GM18858 (cell line): ENCODE measurements around the gene HEXD.
A peak's percentile ranks its signal among the peaks of the same experiment; 100 is the strongest.
"Not testable (repeated sequence)": the region's sequence is repeated elsewhere in the genome, so short reads cannot be mapped to it uniquely, and the experiment has no call there.

Experiments
- ATAC-seq: cut with Tn5 transposase; IDR thresholded peaks from one replicate; pipeline ENCODE4 v1.9.1; 2021; ENCODE audit not compliant: unreplicated experiment

HEXD gene

DNA sequence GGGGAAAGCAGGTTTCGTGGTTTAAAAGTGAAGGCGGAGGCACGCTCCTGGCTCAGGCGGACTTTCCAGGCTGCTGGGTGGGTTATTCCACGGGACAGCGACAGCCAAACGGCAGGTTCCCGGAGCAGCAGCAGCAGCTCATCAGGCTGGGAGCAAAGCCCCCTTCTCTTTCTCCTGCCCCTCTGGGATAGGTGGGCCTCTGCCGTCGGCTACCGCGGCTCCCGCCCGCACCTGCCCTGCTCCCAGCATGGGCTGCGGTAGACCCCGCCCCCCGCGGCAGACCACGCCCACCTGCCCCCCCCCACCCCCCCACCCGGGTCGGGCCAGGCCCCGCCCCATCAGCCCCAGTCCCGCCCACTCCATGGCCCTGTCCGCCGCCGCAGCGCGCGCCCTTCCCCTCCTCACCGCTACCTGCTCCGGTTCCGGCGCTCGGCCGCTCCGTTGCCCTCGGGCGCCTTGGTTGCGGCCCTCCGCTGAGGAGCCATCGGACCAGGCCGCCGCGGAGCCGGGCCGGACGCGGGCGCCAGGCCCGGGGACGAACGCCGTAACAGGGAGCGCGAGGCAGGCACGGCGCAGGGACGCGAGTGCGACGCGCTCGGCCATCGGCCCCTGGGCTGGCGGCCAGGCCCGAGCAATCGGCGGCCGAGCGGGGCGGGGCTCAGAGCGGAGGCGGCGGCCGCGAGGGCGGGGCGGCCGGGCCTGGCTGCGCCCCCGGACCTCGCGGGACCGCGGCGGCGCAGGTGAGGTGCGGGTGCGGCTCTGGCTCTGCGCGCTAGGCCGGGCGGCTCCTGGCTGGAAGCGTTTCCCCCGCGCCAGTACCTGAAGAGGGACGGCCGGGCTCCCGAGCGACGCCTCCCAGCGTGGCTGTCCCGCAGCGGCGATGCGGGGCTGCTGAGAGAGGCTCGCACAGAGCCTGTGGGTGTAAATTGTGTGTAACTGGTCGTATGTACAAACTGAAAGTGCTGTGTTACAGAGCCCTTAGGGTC is at the start of gene HEXD, which contains the start of gene OGFOD3:
Gene HEXD, plus strand, starts transcription at position 347 of the 986 bp plus-strand sequence. CDS start 1,453 bp downstream, outside the sequence.
Gene OGFOD3, minus strand, starts transcription at position 586 of the 986 bp plus-strand sequence. Its CDS starts 101 bp downstream, at position 485.
- ATAC-seq: peak; percentile 71

- no peak for ATAC-seq
Measured at GRCh38 chr17:82369211-82369610, 48.9 kb upstream of the HEXD start.

DNA sequence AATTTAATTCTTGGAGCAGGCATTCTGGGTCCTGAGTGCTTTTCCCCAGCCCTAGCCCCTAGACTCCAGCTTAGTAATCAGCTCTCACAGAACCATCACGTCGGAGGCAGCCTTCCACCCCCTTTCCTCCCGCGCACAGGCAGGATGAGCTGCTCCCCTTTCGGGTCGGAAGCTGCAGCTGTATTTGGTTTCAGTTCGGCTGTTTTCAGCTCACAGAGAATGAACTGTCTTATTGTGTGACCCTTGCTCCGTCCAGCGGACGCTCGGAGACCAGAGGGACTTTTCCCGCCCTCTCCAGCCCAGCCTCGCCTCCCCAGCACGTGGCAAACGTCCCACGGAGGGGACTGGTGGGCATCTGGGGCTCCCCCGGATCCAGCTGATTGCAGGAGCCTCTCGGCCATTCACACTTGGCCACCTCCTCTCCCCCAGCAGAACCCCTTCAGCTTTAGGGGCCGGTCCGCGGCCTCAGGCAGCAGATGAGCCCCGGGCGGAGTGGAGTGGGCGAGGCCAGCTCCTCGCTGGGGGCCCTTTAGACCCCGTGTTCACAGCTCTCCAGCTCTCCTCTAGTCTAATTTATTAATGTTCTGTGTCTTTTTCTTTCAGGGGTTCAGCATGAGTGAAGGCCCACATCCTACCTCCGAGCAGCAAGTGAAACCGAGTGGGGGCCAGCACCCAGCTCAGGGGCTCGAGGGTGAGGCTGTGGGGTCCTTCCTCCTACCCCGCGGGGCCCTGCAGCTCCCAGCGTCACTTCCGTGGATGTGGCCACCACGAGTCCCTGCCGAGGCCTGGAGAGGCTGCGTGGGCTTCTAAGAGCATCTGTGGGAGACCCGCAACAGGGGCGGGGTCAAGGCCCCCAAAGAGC is 47.4 kb upstream of the HEXD start:
- no peak for ATAC-seq

DNA sequence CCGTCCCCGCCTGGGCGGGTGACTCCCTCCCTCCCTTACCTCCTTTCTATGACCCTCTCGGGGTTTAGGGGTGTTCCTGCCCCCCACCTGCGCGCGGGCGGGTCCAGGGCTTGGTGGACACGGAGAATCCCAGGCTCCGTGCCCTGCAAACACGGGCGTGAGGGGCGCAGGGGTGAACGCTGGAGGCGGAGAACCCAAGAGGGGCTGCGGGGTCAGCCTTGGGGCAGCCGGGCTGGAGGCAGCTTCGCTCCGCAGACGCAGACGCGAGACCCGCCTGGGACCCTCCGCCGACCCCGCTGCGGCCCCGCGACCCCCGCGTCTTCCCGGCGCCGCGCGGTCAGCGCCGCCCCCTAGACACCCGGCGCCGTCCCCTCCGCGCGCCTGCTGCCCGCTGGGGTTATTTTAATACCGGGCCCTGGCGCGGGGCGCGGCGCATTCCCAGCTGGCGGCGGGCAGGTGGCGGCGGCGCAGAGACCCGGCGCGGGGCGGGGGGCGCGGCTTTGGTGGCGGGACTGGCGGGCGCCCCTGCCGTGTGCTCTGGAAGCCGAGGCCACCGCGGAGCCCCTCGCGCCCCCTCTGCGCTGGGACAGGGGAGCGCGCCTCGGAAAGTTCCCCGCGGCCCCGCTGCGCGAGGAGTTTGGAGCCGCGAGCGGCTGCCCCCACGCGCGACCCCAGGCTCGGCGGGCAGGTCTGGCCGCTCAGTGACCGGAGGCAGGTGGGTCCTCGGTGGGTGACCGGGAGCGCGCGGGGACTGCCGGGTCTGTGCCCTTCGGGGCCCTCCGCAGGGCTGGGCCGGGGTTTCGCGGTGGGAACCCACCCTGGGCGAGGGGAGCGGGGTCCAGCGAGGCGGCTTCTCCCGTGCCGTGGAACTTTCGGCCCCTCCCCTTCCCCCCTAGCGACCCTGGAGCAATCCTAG is 46.6 kb upstream of the HEXD start, which contains the start of gene UTS2R:
Gene UTS2R, plus strand, starts transcription at position 433 of the 916 bp plus-strand sequence. CDS start 2,560 bp downstream, outside the sequence.
- no peak for ATAC-seq

DNA sequence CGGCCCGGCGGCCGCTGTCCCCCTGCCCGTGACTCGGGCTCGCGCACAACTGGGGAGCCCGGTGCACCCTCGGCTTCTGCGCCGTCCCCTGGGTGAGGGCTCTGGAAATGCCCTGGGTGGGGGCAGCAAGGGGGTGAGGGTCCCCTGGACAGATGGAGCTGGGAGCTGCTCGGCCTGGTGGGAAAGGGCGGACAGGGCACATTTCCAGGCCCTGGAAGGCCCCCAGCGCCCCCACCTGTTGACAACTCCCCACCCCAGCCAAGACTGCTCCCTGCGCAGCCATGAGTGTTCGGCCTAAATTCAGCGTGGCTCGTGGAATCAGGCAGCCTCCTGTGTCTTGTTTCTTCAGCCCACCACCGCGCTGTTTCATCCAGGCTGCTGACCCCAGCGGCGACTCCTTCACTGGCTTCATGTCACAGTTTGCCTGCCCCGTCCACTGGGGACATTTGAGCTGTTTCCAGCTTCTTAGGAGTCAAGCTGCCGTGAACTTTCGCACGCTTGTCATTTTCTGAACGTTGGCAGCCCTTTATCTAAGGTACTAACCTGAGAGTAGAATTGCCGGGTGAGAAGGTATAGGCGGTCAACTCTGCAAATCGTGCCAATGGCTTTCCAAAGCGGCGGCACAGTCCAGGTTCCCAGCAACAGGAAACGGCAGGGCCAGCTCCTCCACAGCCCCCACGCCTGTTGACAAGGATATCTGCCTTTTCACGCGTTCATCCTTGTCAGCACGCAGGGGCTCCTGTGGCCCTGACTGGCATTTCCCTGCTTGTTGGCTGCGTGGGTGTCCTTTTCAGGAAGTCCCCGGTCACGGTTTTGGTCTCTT is 45.7 kb upstream of the HEXD start:
- ATAC-seq: no peak

- not testable (repeated sequence) for ATAC-seq
Measured at GRCh38 chr17:82373072-82373452, 45.1 kb upstream of the HEXD start.

- no peak for ATAC-seq
Measured at GRCh38 chr17:82373731-82374625, 44.2 kb upstream of the HEXD start.

GRCh38 chr17:82374626-82375331 is 43.4 kb upstream of the HEXD start:
- no peak for ATAC-seq

- no peak for ATAC-seq
Measured at GRCh38 chr17:82375359-82376041, 42.6 kb upstream of the HEXD start.

GRCh38 chr17:82376042-82376730 is 42.0 kb upstream of the HEXD start:
- no peak for ATAC-seq

GRCh38 chr17:82377294-82377693 is 40.9 kb upstream of the HEXD start:
- not testable (repeated sequence) for ATAC-seq

GRCh38 chr17:82377924-82378740 is 40.0 kb upstream of the HEXD start:
- no peak for ATAC-seq

DNA sequence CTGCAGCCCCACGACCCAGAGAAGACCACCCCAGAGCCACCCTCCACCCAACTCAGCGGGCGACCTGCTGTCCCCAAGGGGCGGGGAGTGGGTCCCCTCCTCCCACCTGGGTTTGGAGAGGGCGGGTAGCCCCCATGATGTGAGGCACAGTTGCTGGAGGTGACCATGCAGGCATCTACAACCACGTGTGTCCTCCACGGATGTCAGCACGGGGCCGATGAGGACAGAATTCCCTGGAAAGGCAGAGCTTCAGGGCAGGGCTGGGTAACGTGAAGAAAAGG is 39.5 kb upstream of the HEXD start:
- ATAC-seq: no peak

GRCh38 chr17:82380860-82381702 is 37.1 kb upstream of the HEXD start:
- no peak for ATAC-seq

- not testable (repeated sequence) for ATAC-seq
Measured at GRCh38 chr17:82381703-82382009, 36.5 kb upstream of the HEXD start.
